ENCODE results near the gene ACO1.

DNA sequence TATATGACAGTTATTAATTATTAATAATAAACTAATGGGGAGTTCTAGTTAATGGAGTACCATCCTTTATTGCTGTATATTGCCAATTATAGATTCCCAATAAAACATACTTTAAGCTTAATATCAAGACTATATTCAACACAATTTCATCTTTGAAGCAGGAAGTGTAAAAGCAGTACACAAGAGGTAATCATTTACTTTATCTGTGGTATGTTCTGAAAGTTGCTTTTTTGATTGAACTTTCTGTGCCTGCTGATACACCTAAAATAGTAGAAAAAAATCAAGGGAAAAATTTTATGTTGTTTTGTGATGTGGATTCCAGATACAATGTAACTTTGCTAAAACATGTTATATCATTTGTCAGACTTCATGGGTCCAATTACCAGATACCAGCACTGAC lies 58.0 kb downstream of the ACO1 start:
- TF ChIP-seq POLR2A (IDR thresholded peaks at IDR 0.05) = no peak
- no peak for TF ChIP-seq CTCF (IDR thresholded peaks at IDR 0.05)
- no peak for TF ChIP-seq EP300 (IDR thresholded peaks at IDR 0.05)
